H1 (cell line): Measurements from ENCODE around the gene ERI3. TPM values are rescaled to one million over a fixed set of nuclear protein-coding genes. Genes with fewer than 3 reads are reported as not detected.
A peak's percentile ranks its signal among the peaks of the same experiment; 100 is the strongest.

Source experiments
- CTCF ChIA-PET: fragments of 300-600 bp; sonication (Branson Sonifier 250); formaldehyde crosslinking; loops from one replicate; lab custom pipeline; 2021; ENCODE audit not compliant: partially characterized antibody; lab: Charles Lee
- POLR2A ChIA-PET: fragments of 300-600 bp; sonication (Branson Sonifier 250); formaldehyde crosslinking; loops from one replicate; lab custom pipeline; 2021; ENCODE audit warnings: inconsistent platforms; ENCODE audit not compliant: partially characterized antibody; lab: Charles Lee
- DNase-seq, 2 experiments: peaks; one replicate each; pipeline versions ENCODE4 v3.0.0 to v3.0.0-alpha.2; 2010 to 2022; ENCODE audit warnings: low spot score in 2 of 2, low read depth in 1 of 2, mixed read lengths in 1 of 2
- FAIRE-seq: peaks from 2 replicates; lab custom pipeline; 2011; peaks lifted over from hg19 to GRCh38; lab: Jason Lieb, UNC
- H2AFZ ChIP-seq: 2 replicates; pipeline ENCODE4 v1.8.1; 2012; ENCODE audit warnings: low read length, inconsistent platforms
- H2AK5ac ChIP-seq: 2 replicates; pipeline ENCODE4 v1.6.1; 2013; ENCODE audit warnings: low read depth, low read length
- H2BK120ac ChIP-seq: replicated peaks from 2 replicates; pipeline ENCODE3; 2013; ENCODE audit warnings: low read depth, low read length, inconsistent platforms
- H2BK12ac ChIP-seq: 2 replicates; pipeline ENCODE4 v1.6.1; 2013; ENCODE audit warnings: low read depth, low read length
- H2BK15ac ChIP-seq: 2 replicates; pipeline ENCODE4 v1.6.1; 2013; ENCODE audit warnings: low read length
- H2BK20ac ChIP-seq: 2 replicates; pipeline ENCODE4 v1.6.1; 2013; ENCODE audit warnings: low read length
- H2BK5ac ChIP-seq: 2 replicates; pipeline ENCODE4 v1.6.1; 2013; ENCODE audit warnings: low read depth, low read length
- H3K14ac ChIP-seq: 2 replicates; pipeline ENCODE4 v1.6.1; 2013; ENCODE audit warnings: inconsistent platforms; ENCODE audit not compliant: insufficient read length
- H3K18ac ChIP-seq: 2 replicates; pipeline ENCODE4 v1.6.1; 2013; ENCODE audit warnings: low read length; ENCODE audit errors: extremely low read depth
- H3K23ac ChIP-seq: 2 replicates; pipeline ENCODE4 v1.6.1; 2013; ENCODE audit warnings: inconsistent platforms; ENCODE audit not compliant: insufficient read length
- H3K23me2 ChIP-seq: 2 replicates; pipeline ENCODE4 v1.6.1; 2013; ENCODE audit warnings: low read depth, low read length
- H3K27ac ChIP-seq: 2 replicates; pipeline ENCODE4 v1.6.1; 2011; ENCODE audit warnings: low read depth, low read length, inconsistent platforms
- H3K27me3 ChIP-seq, 4 experiments: replicated peaks in 1 of 4; 1 replicate in 1 of 4; 2 replicates in 3 of 4; pipeline versions ENCODE4 v1.6.1 to v1.8.1; 2011 to 2013; ENCODE audit warnings: low read length in 3 of 4, mild to moderate bottlenecking in 3 of 4, inconsistent platforms in 2 of 4, mixed read lengths in 2 of 4, moderate library complexity in 1 of 4; ENCODE audit not compliant: control insufficient read depth in 3 of 4, insufficient read depth in 3 of 4; ENCODE audit errors: extremely low read depth in 1 of 4
- H3K36me3 ChIP-seq, 4 experiments: 2 replicates each; pipeline versions ENCODE4 v1.6.1 to v1.8.1; 2011 to 2013; ENCODE audit warnings: mild to moderate bottlenecking in 4 of 4, low read length in 3 of 4, moderate library complexity in 2 of 4, control low read depth in 1 of 4, inconsistent platforms in 1 of 4; ENCODE audit not compliant: insufficient read depth in 4 of 4, control insufficient read depth in 2 of 4
- H3K4ac ChIP-seq: replicated peaks from 2 replicates; pipeline ENCODE3; 2013; ENCODE audit warnings: low read length, low read depth, mixed read lengths, inconsistent platforms; ENCODE audit not compliant: insufficient read length
- H3K4me1 ChIP-seq, 4 experiments: replicated peaks in 1 of 4; 1 replicate in 1 of 4; 2 replicates in 3 of 4; pipeline versions ENCODE4 v1.6.1 to v1.8.1; 2011 to 2013; ENCODE audit warnings: low read length in 3 of 4, inconsistent platforms in 2 of 4, mixed read lengths in 1 of 4; ENCODE audit not compliant: insufficient read depth in 4 of 4, control insufficient read depth in 3 of 4
- H3K4me2 ChIP-seq, 2 experiments: 2 replicates each; pipeline versions ENCODE4 v1.6.1 to v1.8.1; 2011 to 2013; ENCODE audit warnings: low read depth in 2 of 2, low read length in 2 of 2, control low read depth in 1 of 2, inconsistent platforms in 1 of 2, mild to moderate bottlenecking in 1 of 2; ENCODE audit not compliant: insufficient read depth in 1 of 2
- H3K4me3 ChIP-seq, 4 experiments: fragments of 200-600, 300-600 bp in 1 of 4; sonication (generic), shearing (Covaris generic), sonication (Bioruptor Twin) in 1 of 4; 2 replicates each; pipeline versions ENCODE4 v1.5.1 to v1.8.1; 2011 to 2016; ENCODE audit warnings: low read length in 4 of 4, low read depth in 3 of 4, control low read depth in 2 of 4, inconsistent platforms in 2 of 4, mild to moderate bottlenecking in 2 of 4, mixed read lengths in 1 of 4, moderate library complexity in 1 of 4; ENCODE audit not compliant: insufficient read depth in 2 of 4; ENCODE audit errors: extremely low read depth in 1 of 4
- H3K56ac ChIP-seq: replicated peaks from 2 replicates; pipeline ENCODE3; 2013; ENCODE audit warnings: low read depth, mild to moderate bottlenecking, mixed read lengths, low read length, inconsistent platforms; ENCODE audit not compliant: insufficient read length
- H3K79me1 ChIP-seq: 2 replicates; pipeline ENCODE4 v1.6.1; 2013; ENCODE audit warnings: low read depth, low read length, control low read depth
- H3K79me2 ChIP-seq, 2 experiments: 2 replicates each; pipeline versions ENCODE4 v1.6.1 to v1.8.1; 2012 to 2013; ENCODE audit warnings: low read length in 2 of 2, mild to moderate bottlenecking in 2 of 2, inconsistent platforms in 1 of 2; ENCODE audit not compliant: insufficient read depth in 2 of 2, control insufficient read depth in 1 of 2
- H3K9ac ChIP-seq, 4 experiments: replicated peaks in 1 of 4; 1 replicate in 1 of 4; 2 replicates in 3 of 4; pipeline versions ENCODE4 v1.6.1 to v1.8.1; 2011 to 2013; ENCODE audit warnings: low read depth in 3 of 4, low read length in 3 of 4, control low read depth in 2 of 4, mild to moderate bottlenecking in 2 of 4, moderate library complexity in 2 of 4, inconsistent platforms in 1 of 4; ENCODE audit errors: extremely low read depth in 1 of 4
- H3K9me3 ChIP-seq, 2 experiments: 2 replicates each; pipeline versions ENCODE4 v1.6.1 to v1.8.1; 2012 to 2013; ENCODE audit warnings: mild to moderate bottlenecking in 2 of 2, moderate library complexity in 2 of 2, control low read depth in 1 of 2, inconsistent platforms in 1 of 2, low read depth in 1 of 2, low read length in 1 of 2, mixed read lengths in 1 of 2; ENCODE audit not compliant: insufficient read depth in 2 of 2
- H4K20me1 ChIP-seq, 2 experiments: replicated peaks in 1 of 2; 2 replicates each; pipeline versions ENCODE3 to v1.8.1; 2011 to 2013; ENCODE audit warnings: inconsistent platforms in 2 of 2, low read length in 2 of 2, mild to moderate bottlenecking in 1 of 2; ENCODE audit not compliant: insufficient read depth in 2 of 2, control insufficient read depth in 1 of 2
- H4K5ac ChIP-seq: 2 replicates; pipeline ENCODE4 v1.6.1; 2013; ENCODE audit warnings: low read length, low read depth, mixed read lengths, inconsistent platforms; ENCODE audit not compliant: insufficient read length
- H4K8ac ChIP-seq: 2 replicates; pipeline ENCODE4 v1.8.0; 2013; ENCODE audit warnings: mild to moderate bottlenecking, moderate library complexity, low read length, inconsistent platforms; ENCODE audit not compliant: insufficient read depth; ENCODE audit errors: extremely low read depth
- H4K91ac ChIP-seq: replicated peaks from 2 replicates; pipeline ENCODE3; 2013; ENCODE audit warnings: low read length, mixed read lengths, inconsistent platforms; ENCODE audit not compliant: insufficient read length
- ASH2L ChIP-seq: fragments of 200-600, 300-600 bp; sonication (generic); IDR thresholded peaks from one replicate; pipeline ENCODE4 v1.7.1; 2017; ENCODE audit warnings: low read length
- BACH1 ChIP-seq: IDR thresholded peaks from 2 replicates; pipeline ENCODE4 v1.6.1; 2012; ENCODE audit warnings: low read length, improper control_type of control experiment
- CBX5 ChIP-seq: fragments of 300-800, 300-1000 bp; sonication (generic); IDR thresholded peaks from 2 replicates; pipeline ENCODE4 v1.7.1; 2016; ENCODE audit warnings: antibody characterized with exemption, low read length, low read depth
- CREB1 ChIP-seq: IDR thresholded peaks from 2 replicates; pipeline ENCODE4 v1.6.1; 2012; ENCODE audit warnings: inconsistent platforms
- FOSL1 ChIP-seq: IDR thresholded peaks from 2 replicates; pipeline ENCODE4 v1.6.1; 2011; ENCODE audit warnings: mild to moderate bottlenecking, low read depth, low read length, moderate library complexity; ENCODE audit not compliant: insufficient read depth
- GTF2F1 ChIP-seq: IDR thresholded peaks from 2 replicates; pipeline ENCODE4 v1.6.1; 2012; ENCODE audit warnings: low read depth, low read length, improper control_type of control experiment, borderline replicate concordance
- HDAC2 ChIP-seq, 2 experiments: fragments of 300-600 bp in 1 of 2; sonication (generic) in 1 of 2; IDR thresholded peaks; 2 replicates each; pipeline ENCODE4 v1.6.1; 2011 to 2012; ENCODE audit warnings: low read depth in 2 of 2, low read length in 2 of 2, mild to moderate bottlenecking in 2 of 2, moderate library complexity in 2 of 2, borderline replicate concordance in 1 of 2, inconsistent platforms in 1 of 2
- KDM1A ChIP-seq: fragments of 200-600, 300-600 bp; sonication (generic); IDR thresholded peaks from 2 replicates; pipeline ENCODE4 v1.7.1; 2016; ENCODE audit warnings: mild to moderate bottlenecking, low read length, borderline replicate concordance
- KDM4A ChIP-seq: IDR thresholded peaks from one replicate; pipeline ENCODE4 v1.7.1; 2012; ENCODE audit warnings: low read depth, mild to moderate bottlenecking, moderate library complexity, low read length, inconsistent platforms; ENCODE audit not compliant: severe bottlenecking
- KDM5A ChIP-seq: fragments of 200-600 bp; IDR thresholded peaks from 2 replicates; pipeline ENCODE4 v1.7.1; 2012; ENCODE audit warnings: mild to moderate bottlenecking, low read length, inconsistent platforms, mixed read lengths
- NRF1 ChIP-seq: IDR thresholded peaks from 2 replicates; pipeline ENCODE4 v1.6.1; 2011; ENCODE audit warnings: mild to moderate bottlenecking, low read depth, low read length, improper control_type of control experiment
- RNF2 ChIP-seq: fragments of 200-900, 300-1000 bp; sonication (generic); IDR thresholded peaks from 2 replicates; pipeline ENCODE4 v1.7.1; 2016; ENCODE audit warnings: borderline replicate concordance, low read depth, mild to moderate bottlenecking, antibody characterized with exemption, low read length; ENCODE audit not compliant: poor library complexity, severe bottlenecking; ENCODE audit errors: missing control alignments
- SAP30 ChIP-seq: fragments of 300-600 bp; sonication (generic); IDR thresholded peaks from 2 replicates; pipeline ENCODE4 v1.7.1; 2012; ENCODE audit warnings: low read length, moderate library complexity, mild to moderate bottlenecking, inconsistent platforms; ENCODE audit not compliant: insufficient read depth, insufficient replicate concordance
- SUZ12 ChIP-seq: fragments of 200-600 bp; sonication (generic); IDR thresholded peaks from 2 replicates; pipeline ENCODE4 v1.6.1; 2012; ENCODE audit warnings: mild to moderate bottlenecking, inconsistent platforms, low read length, moderate library complexity, mixed read lengths
- WGBS, 2 experiments: shearing (Covaris generic) in 1 of 2; methylation state at CpG; one replicate each; pipeline versions ENCODE4 v1.1.6 to v1.1.7; 2013 to 2015; ENCODE audit warnings: low lambda C conversion rate in 2 of 2, mixed read lengths in 2 of 2, inconsistent platforms in 1 of 2, low coverage in 1 of 2, missing lambda C conversion rate in 1 of 2; ENCODE audit not compliant: insufficient replicate concordance in 2 of 2, insufficient coverage in 1 of 2, insufficient read length in 1 of 2; ENCODE audit errors: extremely low coverage in 1 of 2, missing lambda C conversion rate in 1 of 2; 5-methylcytosine and 5-hydroxymethylcytosine counted together
- polyA plus RNA-seq, 7 experiments: library from polyadenylated mRNA; depleted of rRNA in 3 of 7; stranded (reverse) in 5 of 7; unstranded in 2 of 7; fragments of >200 nt in 5 of 7; fragments of 200-250 nt in 2 of 7; gene quantifications; 1 replicate in 5 of 7; 2 replicates in 1 of 7; 4 replicates in 1 of 7; pipeline versions ENCODE4 v1.2.1 to v1.2.3, GENCODE V29; 2011 to 2013; ENCODE audit warnings: missing spikeins in 2 of 7, mixed read lengths in 2 of 7
- total RNA-seq: library from RNA; stranded (reverse); fragmentation: NEBNext Ultra II Directional; extraction: Animal tissue kit (Norgen Biotek cat#: 25700); gene quantifications from 2 replicates; pipeline ENCODE4 v1.2.1, GENCODE V29; 2021

Gene ERI3
- total and polyA plus RNA-seq, 2 of the 8 experiments (the other 6 are each of a cell fraction or from before 2014, with no cell fraction given): 81.1 to 199 TPM

DNA sequence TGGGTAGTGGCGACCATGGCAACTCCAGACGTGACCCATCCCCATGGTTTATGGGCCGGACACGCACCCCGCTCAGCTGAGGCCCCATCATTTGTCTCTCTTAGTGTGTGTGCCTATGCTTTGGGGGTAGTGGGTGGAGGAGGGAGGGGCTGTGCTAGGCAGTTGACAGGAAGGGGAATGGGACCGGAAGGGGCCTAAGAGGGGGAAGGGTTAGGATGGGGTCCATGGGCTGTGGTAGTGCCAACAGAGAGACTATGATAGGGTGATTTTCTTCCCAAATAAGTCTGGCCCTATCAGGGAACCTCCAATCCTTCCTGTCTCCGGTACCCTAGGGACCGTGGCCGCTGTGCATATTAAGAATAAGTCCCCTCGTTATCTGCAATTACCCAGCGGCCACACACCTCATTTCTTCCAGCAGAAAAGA, 131.9 kb downstream of the ERI3 start:
- peaks cover 17 to 44% (median 34%) of the 10 kb centered on the region in 4 experiments; a peak in 7 of 8 replicates for H3K36me3 ChIP-seq
- CTCF ChIA-PET: interaction anchor here (0.5 to 18.7 kb wide), 4 partner anchors 13 to 131 kb away, joined by 3 to 250 read pairs (median 98); no protein-coding TSS in a partner anchor
- no peak overlapping the region for H3K27ac ChIP-seq
- H3K4ac ChIP-seq: no peak overlapping the region
- no peaks in the 10 kb centered on the region for H3K4me1 ChIP-seq
- no peak overlapping the region for H2BK12ac ChIP-seq
- H2BK120ac ChIP-seq: no peak overlapping the region
- H3K14ac ChIP-seq: no peak overlapping the region
- H4K20me1 ChIP-seq: peaks cover 2 to 14% of the 10 kb centered on the region in 2 experiments
- H3K9ac ChIP-seq: no peak overlapping the region
- H3K18ac ChIP-seq: no peak overlapping the region
- H3K4me3 ChIP-seq: no peak overlapping the region
- H2BK20ac ChIP-seq: no peak overlapping the region
- H3K23ac ChIP-seq: no peak overlapping the region
- no peak overlapping the region for H4K5ac ChIP-seq
- no peak overlapping the region for H2BK15ac ChIP-seq
- no peaks in the 10 kb centered on the region for H3K23me2 ChIP-seq
- no peak for FAIRE-seq
- no peaks in the 10 kb centered on the region for H3K79me2 ChIP-seq
- no peak overlapping the region for H2AK5ac ChIP-seq
- no peak overlapping the region for H2BK5ac ChIP-seq
- POLR2A ChIA-PET: no interaction called here
- peaks cover 20 to 23% of the 10 kb centered on the region in 2 experiments for H3K9me3 ChIP-seq
- no peaks in the 10 kb centered on the region; a peak in 1 of 7 replicates for H3K27me3 ChIP-seq
- no peak overlapping the region for H3K56ac ChIP-seq
- H2AFZ ChIP-seq: no peak overlapping the region
- 96% methylated on average over 11 of the region's 11 CpGs; no CpG with 5 or more reads in 1 of the 2 experiments for WGBS, 2 experiments
- no peak for DNase-seq
- peak overlapping the region; percentile 53; the same call in 1 of the 2 replicates for H4K8ac ChIP-seq
- no peaks in the 10 kb centered on the region; the same call in 1 of the 2 replicates for H3K79me1 ChIP-seq
- H4K91ac ChIP-seq: no peak overlapping the region
- H3K4me2 ChIP-seq: no peak overlapping the region
- TF ChIP-seq SAP30 (no peak), CREB1 (no peak), FOSL1 (no peak), CBX5 (no peak), ASH2L (no peak), KDM1A (no peak), BACH1 (no peak), KDM4A (no peak), GTF2F1 (no peak), RNF2 (no peak), SUZ12 (no peak), KDM5A (no peak), NRF1 (no peak), HDAC2 (IDR thresholded peaks at IDR 0.05; ENCODE audit: borderline replicate concordance in 1 of 2, low read depth in 2 of 2, low read length in 2 of 2) (no peak)
